ENCODE results near the gene PVR.
"Not testable (repeated sequence)": the region's sequence is repeated elsewhere in the genome, so short reads cannot be mapped to it uniquely, and the experiment has no call there.

The PVR gene, protein sequence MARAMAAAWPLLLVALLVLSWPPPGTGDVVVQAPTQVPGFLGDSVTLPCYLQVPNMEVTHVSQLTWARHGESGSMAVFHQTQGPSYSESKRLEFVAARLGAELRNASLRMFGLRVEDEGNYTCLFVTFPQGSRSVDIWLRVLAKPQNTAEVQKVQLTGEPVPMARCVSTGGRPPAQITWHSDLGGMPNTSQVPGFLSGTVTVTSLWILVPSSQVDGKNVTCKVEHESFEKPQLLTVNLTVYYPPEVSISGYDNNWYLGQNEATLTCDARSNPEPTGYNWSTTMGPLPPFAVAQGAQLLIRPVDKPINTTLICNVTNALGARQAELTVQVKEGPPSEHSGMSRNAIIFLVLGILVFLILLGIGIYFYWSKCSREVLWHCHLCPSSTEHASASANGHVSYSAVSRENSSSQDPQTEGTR

DNA sequence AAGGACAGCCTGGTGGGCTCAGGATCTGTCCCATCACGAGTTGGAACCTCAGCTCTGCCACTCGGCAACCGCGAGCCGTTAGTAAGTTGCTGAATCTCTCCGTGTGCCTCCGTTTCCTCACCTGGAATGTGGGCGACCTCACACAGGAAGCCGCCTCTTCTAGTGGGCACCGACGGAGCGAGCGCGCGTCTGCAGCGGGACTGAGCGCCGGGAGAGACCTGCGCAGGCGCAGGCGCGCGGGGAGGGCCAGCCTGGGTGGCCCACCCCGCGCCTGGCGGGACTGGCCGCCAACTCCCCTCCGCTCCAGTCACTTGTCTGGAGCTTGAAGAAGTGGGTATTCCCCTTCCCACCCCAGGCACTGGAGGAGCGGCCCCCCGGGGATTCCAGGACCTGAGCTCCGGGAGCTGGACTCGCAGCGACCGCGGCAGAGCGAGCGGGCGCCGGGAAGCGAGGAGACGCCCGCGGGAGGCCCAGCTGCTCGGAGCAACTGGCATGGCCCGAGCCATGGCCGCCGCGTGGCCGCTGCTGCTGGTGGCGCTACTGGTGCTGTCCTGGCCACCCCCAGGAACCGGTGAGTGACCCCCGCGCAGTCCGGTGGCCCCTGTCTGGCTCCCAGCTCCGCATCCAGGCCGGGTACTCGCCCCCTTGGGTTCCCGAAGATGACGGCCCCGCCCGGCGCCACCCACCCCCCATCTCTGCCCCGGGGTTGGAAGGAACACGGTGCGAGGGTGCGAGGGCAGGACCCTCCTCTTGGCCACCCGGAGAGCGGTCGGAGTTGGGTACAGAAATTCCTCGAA is at the start of gene PVR:
TSS of gene PVR (plus strand) at position 306 of the 797 bp plus-strand sequence. CDS start at position 493, 187 bp downstream.
- DNase-seq, result peak; percentile 60

DNA sequence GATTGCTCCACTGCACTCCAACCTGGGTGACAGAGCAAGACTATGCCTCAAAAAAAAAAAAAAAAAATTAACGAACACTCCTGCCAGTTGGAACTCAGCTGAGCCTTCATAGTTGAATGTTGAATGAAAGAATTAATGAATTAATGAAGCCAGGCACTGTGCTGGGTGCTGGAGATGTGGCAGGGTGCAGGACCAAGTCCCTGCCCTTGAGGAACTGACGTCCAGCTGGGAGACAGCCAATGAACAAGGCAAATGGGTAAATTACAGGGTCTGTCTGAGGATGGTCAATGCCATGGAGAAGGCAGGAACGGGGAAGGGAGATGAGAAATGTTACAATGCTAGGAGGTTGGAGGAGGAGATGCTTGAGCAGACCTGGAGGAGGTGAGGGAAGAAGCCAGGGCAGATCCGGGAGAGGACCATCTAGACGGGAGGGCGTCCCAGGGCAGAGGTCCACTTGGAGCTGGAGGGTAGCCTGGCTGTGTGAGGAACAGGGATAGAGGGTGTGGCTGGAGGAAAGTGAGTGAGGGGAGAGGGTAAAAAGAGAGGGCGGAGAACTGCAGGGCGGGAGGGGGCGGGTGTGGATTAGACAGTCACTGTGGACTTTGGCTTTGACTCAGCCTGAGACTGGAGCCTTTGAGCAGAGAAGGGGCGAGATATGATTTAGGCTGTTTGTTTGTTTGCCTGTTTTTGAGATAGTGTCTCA is 47.1 kb upstream of the PVR start:
- no peak for DNase-seq

DNA sequence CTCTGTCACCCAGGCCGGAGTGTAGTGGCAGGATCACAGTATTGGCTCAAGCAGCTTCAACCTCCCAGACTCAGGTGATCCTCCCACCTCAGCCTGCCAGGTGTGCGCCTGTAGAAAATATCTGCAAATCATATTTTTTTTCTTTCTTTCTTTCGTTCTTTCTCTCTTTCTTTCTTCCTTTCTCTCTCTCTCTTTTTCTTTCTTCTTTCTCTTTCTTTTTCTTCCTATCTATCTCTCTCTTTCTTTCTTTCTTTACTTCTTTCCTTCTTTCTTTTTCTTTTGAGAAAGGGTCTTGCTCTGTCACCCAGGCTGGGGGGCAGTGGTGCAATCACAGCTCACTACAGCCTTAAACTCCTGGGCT is 46.6 kb upstream of the PVR start:
- DNase-seq, result no peak

DNA sequence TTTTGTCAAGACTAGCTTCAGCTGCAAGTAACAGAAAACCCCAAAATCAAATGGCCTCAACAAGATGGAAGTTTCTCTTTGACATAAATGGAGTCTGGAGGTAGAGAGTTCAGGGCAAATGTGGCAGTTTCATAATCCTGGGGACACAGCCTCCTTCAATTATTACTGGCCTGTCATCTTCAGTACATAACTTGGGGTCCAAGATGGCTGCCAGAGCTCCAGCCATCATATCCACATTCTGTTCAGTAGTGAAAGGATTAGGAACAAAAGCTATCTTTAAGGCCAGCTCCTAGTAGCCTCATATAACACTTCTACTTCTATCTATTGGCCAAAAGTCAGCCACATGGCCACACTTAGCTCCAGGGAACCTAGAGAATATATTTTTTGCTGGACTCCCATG is 45.4 kb upstream of the PVR start:
- no peak for DNase-seq

DNA sequence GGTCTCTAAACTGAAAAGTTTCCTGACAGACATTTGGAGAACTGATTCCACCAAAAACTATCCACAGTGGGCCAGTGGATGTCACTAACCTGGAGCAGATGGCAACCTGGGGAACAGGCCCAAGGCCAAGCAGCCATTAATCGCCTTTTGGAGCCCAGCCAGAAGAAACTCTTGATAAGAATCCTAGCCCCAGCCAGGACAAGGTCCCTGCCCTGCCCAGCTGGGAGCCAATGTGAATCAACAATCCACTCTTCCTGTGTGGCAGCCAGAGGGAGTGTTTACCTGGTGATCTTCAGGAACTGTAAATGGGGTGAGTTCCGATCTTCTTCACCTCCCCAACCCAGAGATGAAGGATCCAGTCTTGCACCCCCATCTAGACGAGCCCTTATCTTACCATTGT is 44.8 kb upstream of the PVR start:
- no peak for DNase-seq

DNA sequence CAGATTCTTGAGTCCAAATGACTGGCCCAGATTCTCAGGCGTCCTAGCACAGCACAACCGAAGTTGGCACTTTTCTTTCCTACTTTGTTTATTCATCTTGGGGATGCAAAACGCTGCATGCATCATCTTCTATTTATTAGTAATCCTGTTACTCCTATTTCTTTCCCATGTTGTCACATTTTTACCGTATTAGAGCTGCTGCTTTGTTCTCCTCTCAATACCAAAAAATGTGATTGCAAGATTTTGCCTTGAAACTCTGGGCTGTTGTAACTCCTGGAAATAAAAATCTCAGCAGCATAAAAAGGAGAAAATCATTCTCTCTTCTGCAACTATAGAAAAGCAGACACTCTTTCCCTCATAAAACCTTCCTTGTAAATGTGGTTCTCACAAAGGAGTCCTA is 43.2 kb upstream of the PVR start:
- DNase-seq, result no peak

DNA sequence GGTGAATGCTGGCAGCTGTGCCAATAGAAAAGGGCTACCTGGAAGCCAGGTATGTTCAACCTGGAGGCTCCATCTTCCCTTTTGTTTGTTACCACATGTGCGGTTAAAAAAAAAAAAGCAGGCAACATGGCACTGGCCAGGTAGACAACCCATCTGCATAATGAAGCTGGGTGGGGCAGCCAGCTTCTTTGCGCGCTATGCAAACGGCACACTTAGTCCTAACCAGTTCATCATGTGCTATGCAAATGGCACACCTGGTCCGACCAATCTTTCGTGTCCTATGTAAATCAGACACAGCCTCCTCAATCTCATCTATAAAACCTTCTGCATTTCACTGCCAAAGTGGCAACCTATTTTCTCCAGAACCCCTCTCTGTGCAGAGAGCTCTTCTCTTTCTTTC is 41.6 kb upstream of the PVR start:
- DNase-seq, result no peak

DNA sequence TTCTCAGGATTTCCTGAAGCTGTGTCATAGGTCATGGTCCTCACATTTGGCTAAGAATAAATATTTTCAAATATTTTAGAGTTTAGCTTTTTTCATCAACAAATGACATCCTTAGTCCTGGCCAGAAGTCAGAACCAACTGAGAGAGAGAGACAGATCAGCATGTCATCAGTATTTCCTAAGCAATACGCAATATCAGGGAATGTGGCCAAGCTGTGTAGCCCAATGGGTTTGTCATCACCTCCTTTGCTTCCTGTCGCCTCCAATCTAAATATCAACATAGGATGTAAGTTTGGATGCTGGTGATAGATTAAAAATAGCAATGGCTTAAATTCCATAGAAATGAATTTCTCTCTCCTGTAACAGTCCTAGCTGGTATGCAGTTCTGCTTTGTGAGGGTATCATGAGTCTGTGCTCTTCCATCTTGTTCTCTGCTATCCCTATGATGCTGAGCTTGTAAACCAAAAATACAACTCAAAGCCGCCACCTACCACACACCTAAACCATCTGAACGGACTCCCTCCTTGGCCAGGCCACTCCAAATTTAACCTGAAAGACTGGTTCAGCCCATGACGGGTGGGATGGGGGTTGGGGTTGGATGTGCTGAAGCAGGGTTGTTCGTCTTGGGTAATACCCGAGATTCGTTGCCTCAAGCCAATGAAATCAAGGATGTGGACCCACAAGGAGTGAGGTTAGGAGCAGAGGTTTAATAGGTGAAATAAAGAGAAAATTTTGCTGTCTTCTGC is 40.3 kb upstream of the PVR start:
- DNase-seq, result no peak

DNA sequence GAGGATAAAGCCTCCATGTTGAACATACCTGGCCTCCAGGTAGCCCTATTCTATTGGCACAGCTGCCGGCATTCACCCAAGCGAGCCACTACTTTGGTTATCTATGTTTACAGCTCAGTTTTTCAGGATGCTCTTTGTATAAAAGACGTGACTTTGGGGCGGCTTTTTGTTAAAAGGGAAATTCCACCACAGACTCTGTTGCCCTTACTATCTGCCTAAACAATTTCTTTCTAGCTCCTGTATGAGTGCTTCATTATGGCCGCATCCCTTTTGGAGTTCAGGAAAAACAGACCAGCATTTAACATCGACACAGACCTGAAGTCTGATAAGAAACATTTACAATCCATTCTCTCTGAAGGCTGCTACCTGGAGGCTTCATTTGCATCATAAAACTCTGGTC is 39.5 kb upstream of the PVR start:
- DNase-seq, result no peak

DNA sequence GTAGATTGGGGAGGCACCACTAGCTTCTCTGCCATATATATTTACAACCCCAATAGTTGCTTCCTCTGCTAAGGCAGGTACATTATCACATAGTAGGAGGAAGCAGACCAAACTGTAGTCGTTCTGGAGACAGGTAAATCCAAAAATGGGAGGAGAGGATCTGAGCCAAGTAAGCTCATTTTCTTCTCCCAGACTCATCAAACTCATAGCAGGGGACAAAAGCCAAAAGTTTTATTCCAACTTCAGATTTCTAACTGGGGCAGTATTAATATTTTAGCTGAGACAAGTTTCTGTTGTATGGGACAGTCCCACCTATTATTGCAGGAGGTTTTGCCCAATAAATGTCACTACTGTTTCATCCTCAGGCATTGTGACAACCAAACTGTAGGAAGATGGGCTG is 38.2 kb upstream of the PVR start:
- DNase-seq, result no peak

DNA sequence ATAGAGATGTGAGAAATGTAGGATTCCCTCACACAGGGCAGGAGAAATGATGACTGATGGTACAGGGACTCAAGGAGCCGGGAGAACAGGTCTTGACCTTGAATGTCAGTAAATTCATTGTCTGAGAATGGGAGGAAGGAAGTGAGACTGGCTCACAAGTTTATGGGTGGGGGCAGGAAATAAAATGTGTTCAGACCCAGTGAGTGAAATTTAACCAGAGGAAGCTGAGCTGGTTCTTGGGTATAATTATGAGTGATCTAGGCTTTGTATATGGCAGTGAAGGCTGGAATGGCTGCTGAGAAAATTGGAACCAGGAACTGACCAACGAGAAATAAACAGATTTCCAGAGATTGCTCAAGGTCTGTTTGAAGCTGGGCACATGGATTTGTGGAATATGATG is 36.7 kb upstream of the PVR start:
- no peak for DNase-seq

DNA sequence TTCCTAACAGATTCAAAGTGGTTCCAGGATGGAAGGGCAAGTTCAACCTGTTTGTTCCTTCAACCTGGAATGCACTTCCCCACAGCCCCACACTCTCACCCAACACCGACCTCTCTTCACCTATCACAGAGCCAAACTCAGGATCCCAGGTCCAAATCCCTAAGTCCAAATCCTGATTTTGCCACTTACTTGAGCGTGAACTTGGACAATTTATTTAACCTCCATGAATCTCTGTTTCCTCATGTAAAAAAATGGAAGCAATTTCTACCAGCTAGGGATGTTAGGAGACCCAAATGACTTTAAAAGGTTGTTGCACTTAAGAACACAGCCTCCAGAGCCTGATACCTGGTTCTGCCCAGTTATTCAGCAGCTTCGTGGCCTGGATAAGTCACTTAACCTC is 35.8 kb upstream of the PVR start:
- DNase-seq, result no peak

DNA sequence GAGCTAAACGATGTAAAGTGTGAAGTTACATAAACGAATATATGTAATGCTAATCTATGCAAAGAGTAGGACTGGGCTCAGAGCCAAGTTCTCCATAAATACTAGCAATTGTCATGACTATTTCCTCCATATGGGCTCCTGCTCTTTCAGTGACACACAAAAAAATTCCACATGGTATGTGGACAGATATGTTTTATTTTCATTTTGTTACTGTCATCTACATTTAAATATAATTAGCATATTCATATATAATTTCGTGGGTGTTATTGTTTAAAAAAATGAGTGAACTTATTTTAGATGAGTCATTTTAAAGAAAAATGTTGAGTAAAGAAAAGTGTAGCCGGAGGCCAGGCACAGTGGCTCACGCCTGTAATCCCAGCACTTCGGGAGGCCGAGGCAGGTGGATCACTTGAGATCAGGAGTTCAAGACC is 35.3 kb upstream of the PVR start:
- DNase-seq, result no peak

DNA sequence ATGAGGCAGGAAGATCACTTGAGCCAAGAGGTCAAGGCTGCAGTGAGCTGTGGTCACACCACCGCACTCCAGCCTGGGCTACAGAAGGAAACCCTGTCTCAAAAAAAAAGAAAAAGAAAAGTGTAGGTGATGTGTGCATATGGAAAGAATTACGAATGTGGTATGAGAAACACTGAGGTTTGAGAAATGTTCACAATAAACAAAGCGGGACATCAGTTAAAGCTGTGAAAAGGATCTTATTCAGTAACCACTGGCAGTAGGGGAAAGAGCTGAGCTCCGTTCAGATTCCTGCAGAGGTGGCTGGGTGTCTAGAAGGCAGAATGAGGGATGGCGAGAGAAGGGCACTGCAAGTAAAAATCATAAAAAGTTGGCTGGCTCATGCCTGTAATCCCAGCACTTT is 34.5 kb upstream of the PVR start:
- no peak for DNase-seq

DNA sequence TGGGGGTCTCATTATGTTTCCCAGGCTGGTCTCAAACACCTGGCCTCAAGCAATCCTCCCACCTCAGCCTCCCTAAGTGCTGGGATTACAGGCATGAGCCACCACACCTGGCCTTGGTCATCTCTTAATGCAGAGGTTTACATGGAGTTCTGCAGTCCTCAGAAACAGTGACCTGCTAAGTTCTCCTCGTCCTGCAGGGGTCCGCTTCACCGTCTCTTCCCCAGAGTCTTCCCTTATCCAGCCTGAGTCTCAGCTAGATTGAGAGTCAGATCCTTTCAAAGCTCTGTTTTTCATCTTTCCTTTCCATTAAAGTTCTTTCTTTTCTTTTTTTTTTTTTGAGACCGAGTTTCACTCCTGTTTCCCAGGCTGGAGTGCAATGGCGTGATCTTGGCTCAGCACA is 33.2 kb upstream of the PVR start:
- not testable (repeated sequence) for DNase-seq

DNA sequence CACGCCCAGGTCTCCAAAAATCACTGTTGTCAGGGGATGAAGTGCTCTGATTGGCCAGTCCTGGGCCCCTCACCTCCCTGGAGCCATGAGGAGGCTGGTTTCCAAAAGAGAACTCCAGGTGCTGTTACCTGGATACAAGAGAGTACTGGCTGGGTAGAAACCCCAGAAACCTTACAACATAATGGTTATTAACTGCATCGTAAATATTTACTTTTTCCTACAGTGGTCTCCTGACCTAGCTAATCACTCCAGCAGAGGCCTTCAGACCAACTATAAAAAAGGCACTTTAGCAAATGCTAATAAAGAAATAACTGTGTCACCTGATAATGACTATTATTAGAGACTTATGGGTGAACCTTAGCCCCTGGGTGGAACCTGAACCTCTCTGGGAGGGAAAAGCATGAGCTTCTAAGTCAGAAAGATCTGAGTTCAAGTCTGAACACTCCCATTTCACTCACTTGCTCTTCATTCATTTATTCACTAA is 31.9 kb upstream of the PVR start:
- DNase-seq, result no peak

DNA sequence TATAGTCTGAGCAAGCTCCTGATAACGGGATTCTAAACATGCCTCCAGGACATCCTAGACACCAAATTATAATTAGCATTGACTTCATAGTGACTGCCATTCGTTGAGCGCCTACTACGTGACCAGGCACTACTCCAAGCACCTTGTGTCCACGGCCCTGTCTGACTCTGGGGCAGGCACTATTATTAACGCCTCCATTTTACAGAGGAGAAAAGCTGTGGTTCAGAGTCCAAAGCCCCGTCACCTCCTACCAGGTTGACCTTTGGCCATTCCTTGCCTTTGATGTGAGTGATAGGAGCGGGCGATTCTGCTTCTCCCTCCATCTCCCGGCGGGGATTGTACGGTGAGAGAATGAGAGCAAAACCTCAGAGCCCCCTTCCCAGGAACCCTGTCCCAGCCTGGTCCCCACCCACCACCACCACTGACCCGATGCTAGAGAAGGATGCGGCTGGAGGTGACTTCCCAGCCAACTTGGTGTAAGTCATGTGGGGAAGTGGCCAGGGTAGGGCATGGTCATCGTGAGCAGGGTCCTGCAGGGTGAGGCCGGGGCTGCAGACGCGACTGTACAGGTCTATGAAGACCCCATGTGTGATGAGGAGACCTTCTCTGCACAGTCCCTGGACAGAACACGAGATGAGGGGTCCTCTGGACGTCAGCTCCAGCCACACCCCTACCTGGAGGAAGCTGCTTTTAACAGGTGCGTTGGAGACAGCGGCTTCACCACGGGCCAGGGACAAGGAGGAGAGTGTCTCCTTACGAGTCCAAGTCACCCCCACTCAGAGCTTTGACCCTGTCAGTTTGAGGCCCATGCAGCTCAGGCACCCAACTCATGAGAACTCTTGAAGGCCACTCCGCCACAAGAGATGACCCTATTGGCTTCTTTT is 30.2 kb upstream of the PVR start, which contains the start of gene IGSF23:
TSS of gene IGSF23 (plus strand) at position 269 of the 884 bp plus-strand sequence. CDS start at position 352, 83 bp downstream.
- DNase-seq, result no peak

DNA sequence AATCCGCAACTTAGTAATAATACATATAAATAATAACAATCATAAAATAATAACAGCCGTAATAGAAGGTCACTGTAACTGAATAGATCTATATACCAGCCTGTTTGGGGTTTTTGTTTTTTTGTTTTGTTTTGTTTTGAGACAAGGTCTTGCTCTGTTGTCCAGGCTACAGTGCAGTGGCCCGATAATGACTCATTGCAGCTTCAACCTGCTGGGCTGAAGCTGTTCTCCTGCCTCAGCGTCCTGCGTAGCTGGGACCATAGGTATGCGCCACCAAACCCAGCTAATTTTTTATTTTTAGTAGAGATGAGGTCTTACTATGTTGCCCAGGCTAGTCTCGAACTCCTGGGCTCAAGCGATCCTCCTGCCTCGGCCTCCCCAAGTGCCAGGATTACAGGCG is 29.4 kb upstream of the PVR start:
- DNase-seq, result no peak

DNA sequence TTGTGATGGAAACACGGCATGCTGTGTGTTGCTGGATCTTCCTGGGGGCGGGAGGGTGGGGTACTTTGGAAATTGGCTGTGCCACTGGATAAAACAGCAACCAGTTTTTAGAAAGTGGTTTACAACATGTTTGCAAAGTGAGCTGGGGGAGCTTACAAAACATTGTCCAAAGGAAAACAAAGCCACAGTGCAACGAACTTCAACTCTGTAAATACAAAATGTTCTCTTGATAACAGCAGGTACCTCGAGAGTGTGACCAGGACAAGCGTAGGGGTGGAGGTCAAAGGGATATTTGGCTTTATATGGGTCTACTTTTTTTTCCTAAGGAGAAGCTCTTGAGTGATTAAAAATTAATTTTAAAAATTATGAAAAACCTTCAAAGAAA is 27.9 kb upstream of the PVR start:
- no peak for DNase-seq

DNA sequence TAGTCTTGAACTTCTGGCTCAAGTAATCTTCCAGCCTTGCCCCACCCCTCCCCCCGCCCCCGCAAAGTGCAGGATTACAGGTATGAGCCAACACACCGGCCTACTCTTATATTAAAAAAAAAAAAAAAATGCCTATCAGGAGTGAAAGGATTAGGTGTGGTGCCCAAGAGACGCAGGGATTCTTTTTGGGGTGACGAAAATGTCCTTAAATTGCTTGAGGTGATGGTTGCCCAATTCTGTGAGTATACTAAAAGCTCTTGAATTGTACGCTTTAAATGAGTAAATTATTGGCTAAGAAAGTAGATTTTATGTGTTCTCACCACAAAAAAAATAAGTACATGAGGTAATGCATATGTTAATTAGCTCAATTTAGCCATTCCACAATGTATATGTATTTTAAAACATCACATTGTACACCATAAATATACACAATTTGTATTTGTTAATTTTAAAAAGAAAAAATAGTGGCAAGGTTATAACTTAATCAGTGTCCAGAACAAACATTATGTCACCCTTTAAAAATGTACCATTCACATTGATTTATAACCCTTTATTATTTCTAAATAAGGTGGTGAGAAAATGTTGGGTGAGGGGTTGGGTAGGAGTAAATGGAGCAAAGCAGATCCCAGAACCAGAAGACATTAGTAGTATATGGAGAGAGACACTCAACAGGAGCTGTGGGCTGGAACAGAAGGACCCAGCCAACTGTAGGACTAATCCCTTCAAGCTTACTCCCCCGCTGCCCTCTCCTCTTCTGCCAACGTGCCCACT is 26.4 kb upstream of the PVR start:
- no peak for DNase-seq
